ENCODE results near the gene FNBP1.

- TF ChIP-seq EZH2phosphoT487 (IDR thresholded peaks at IDR 0.05; ENCODE audit: borderline replicate concordance, low read length) = no peak
- no peak for TF ChIP-seq CTCF (IDR thresholded peaks at IDR 0.05; ENCODE audit: low read depth, low read length, poor library complexity, severe bottlenecking)
Observed at GRCh38 chr9:129879991-129880653, 162.9 kb downstream of the FNBP1 start.

Measured in DOHH2 (cell line).